Progenitor cell of endocrine pancreas (in vitro differentiated cells): Measurements from ENCODE around the gene EPB41L4B. TPM values are rescaled to one million over a fixed set of nuclear protein-coding genes. Genes with fewer than 3 reads are reported as not detected.

Experiments used
- DNase-seq: peaks from one replicate; pipeline ENCODE4 v3.0.0; 2021; ENCODE audit warnings: low spot score; ENCODE audit not compliant: unreplicated experiment
- H3K27ac Mint-ChIP-seq: 2 replicates; pipeline ENCODE4 v1.8.0; 2021; ENCODE audit warnings: mild to moderate bottlenecking, moderate library complexity, mixed read lengths
- H3K27me3 Mint-ChIP-seq: 2 replicates; pipeline ENCODE4 v1.8.0; 2021; ENCODE audit warnings: mixed read lengths
- H3K36me3 Mint-ChIP-seq: 2 replicates; pipeline ENCODE4 v1.8.0; 2022; ENCODE audit warnings: mixed read lengths; ENCODE audit not compliant: insufficient read depth
- H3K4me1 Mint-ChIP-seq: 2 replicates; pipeline ENCODE4 v1.8.0; 2021; ENCODE audit warnings: low read depth, mixed read lengths
- H3K4me3 Mint-ChIP-seq: 2 replicates; pipeline ENCODE4 v1.8.0; 2021; ENCODE audit warnings: low read depth, mild to moderate bottlenecking, moderate library complexity, mixed read lengths
- H3K9me3 Mint-ChIP-seq: 2 replicates; pipeline ENCODE4 v1.8.0; 2021; ENCODE audit warnings: low read depth, mixed read lengths
- total RNA-seq: library from RNA; stranded (reverse); gene quantifications from 2 replicates; pipeline ENCODE4 v1.2.1, GENCODE V29; 2021
- TF ChIP-seq, protein P1 (sequence below): fragments of 200-600 bp; sonication (generic); IDR thresholded peaks from one replicate; pipeline ENCODE4 v1.5.0; 2021; ENCODE audit warnings: antibody characterized with exemption, mild to moderate bottlenecking; ENCODE audit not compliant: unreplicated experiment

Gene EPB41L4B
- total RNA-seq, 1 donor from 2014 or later, result 7.7 TPM

DNA sequence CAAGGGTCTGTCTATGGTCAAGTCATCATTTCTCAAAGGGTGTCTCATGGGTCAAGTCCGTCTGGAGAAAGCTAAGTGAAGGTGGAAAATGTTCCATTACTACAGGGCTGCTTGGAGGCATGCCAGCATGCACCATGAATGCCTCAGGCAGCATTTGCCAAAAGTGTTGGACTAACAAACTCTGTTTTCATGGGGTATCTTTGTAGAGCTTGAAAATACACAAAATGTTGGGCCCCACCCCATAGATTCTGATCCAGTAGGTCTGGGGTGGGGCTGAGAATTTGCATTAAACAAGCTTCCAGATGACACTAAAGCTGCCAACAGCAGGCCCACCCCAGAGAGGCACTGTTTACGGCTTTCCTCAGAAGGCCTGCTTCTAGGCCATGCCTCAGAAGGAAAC lies 78.8 kb downstream of the EPB41L4B start:
- H3K27me3 Mint-ChIP-seq, result no peaks in the 10 kb centered on the region
- no peaks in the 10 kb centered on the region for H3K9me3 Mint-ChIP-seq
- peaks cover 9% of the 10 kb centered on the region for H3K36me3 Mint-ChIP-seq
- H3K4me1 Mint-ChIP-seq, result peaks cover 3% of the 10 kb centered on the region
- H3K27ac Mint-ChIP-seq, result no peak overlapping the region
- DNase-seq, result no peak
- no peak overlapping the region for H3K4me3 Mint-ChIP-seq
- TF ChIP-seq, protein P1, sequence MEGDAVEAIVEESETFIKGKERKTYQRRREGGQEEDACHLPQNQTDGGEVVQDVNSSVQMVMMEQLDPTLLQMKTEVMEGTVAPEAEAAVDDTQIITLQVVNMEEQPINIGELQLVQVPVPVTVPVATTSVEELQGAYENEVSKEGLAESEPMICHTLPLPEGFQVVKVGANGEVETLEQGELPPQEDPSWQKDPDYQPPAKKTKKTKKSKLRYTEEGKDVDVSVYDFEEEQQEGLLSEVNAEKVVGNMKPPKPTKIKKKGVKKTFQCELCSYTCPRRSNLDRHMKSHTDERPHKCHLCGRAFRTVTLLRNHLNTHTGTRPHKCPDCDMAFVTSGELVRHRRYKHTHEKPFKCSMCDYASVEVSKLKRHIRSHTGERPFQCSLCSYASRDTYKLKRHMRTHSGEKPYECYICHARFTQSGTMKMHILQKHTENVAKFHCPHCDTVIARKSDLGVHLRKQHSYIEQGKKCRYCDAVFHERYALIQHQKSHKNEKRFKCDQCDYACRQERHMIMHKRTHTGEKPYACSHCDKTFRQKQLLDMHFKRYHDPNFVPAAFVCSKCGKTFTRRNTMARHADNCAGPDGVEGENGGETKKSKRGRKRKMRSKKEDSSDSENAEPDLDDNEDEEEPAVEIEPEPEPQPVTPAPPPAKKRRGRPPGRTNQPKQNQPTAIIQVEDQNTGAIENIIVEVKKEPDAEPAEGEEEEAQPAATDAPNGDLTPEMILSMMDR, result no peak

DNA sequence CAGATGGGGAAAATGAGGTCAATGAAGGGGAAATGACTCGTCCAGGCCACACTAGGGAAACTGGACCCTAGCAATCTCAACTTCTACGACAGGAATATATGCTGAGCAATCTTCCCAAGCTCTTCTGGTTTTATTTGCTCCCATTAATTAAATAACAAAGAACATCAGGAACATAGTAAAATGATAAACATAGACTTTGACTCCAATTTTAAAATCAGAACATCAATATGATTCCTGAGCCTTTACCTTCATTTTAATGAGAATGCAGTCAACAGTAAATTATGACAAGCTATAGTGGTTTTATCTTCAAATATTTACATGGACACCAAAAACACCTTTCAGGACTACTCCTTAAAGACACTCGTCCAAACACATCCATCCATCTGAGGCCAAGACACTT lies 79.7 kb downstream of the EPB41L4B start:
- TF ChIP-seq, protein P1, result no peak
- Mint-ChIP-seq H3K9me3 (no peaks in the 10 kb centered on the region), H3K36me3 (peaks cover 9% of the 10 kb centered on the region), H3K4me3 (no peak overlapping the region), H3K27me3 (no peaks in the 10 kb centered on the region), H3K27ac (no peak overlapping the region), H3K4me1 (peaks cover 3% of the 10 kb centered on the region)
- DNase-seq, result no peak

DNA sequence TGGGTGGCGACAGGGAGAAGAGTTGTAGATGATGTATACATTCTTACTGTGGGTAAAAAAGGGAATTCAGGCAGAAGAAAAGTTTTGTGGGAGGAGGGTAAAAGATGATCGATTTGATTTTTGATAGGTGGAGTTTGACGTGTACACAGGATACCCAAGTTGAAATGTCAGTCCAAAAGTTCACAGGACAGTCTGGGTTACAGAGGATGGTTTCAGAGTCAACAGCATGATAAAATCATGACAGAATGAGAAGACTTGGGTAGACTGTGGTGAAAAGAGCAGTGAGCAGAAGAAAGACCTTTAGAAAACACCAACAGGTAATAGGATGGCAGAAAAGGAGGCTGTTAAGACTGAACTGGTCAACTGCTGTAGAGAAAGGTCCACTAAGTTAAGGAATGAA lies 81.6 kb downstream of the EPB41L4B start:
- TF ChIP-seq, protein P1, result no peak
- no peak for DNase-seq
- H3K27ac Mint-ChIP-seq, result no peak overlapping the region
- H3K36me3 Mint-ChIP-seq, result peaks cover 9% of the 10 kb centered on the region
- H3K4me1 Mint-ChIP-seq, result peaks cover 2% of the 10 kb centered on the region
- no peaks in the 10 kb centered on the region for H3K9me3 Mint-ChIP-seq
- no peak overlapping the region for H3K4me3 Mint-ChIP-seq
- no peaks in the 10 kb centered on the region for H3K27me3 Mint-ChIP-seq

DNA sequence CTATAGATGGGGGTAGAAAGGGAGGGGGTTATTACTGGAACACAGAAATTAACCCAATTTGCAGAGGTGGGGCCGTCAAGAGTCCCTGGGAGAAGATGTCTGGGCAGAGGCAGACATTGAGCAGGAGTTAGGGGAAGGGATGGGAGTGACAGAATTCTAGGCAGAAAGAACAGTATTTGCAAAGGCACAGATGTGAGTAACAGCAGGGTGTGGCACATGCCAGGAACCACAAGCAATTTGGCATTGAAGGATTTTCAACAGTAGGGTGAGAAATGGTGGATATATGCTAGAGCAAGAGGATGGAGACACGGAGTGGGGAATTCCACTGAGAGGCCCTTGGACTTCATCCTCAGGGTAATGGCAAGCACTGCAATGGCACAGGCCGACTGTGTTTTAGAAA lies 82.2 kb downstream of the EPB41L4B start:
- H3K4me1 Mint-ChIP-seq, result no peaks in the 10 kb centered on the region
- no peak overlapping the region for H3K27ac Mint-ChIP-seq
- TF ChIP-seq, protein P1, result no peak
- H3K4me3 Mint-ChIP-seq, result no peak overlapping the region
- H3K27me3 Mint-ChIP-seq, result no peaks in the 10 kb centered on the region
- H3K9me3 Mint-ChIP-seq, result no peaks in the 10 kb centered on the region
- DNase-seq, result no peak
- H3K36me3 Mint-ChIP-seq, result peaks cover 9% of the 10 kb centered on the region

DNA sequence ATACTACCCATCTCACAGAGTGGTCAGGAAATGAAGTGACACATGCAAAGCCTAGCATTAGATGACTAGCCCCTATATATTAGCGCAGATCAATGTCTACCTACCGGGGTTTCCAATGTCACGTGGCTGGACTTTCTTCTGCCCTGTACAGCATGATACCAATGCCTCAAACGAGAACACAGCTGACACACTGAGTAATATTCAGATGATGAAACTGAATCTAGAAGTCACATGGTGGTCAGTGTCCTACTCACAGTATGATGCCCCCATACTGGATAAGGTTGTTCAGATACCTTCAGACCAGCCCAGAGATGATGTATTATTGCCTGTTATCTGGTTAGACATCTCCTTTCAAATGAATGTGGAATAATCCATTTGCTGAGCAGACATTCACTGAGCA lies 82.7 kb downstream of the EPB41L4B start:
- Mint-ChIP-seq H3K27ac (no peak overlapping the region), H3K9me3 (no peaks in the 10 kb centered on the region), H3K4me3 (no peak overlapping the region), H3K27me3 (no peaks in the 10 kb centered on the region), H3K36me3 (peaks cover 9% of the 10 kb centered on the region), H3K4me1 (no peaks in the 10 kb centered on the region)
- DNase-seq, result no peak
- TF ChIP-seq, protein P1, result no peak
